ENCODE measurements around the gene TMX1.

- TF ChIP-seq CTCF (IDR thresholded peaks at IDR 0.05; ENCODE audit: low read depth, low read length, poor library complexity, severe bottlenecking), result no peak
- TF ChIP-seq EZH2phosphoT487 (IDR thresholded peaks at IDR 0.05; ENCODE audit: borderline replicate concordance, low read length), result no peak
Observed at GRCh38 chr14:51225751-51226150, 14.3 kb upstream of the TMX1 start.

Data from DOHH2 (cell line).